Amygdala (tissue), 56 donors: ENCODE data around the gene OR51E2.

Experiments
- DNase-seq, 56 donors: peaks; one replicate each; lab custom pipeline; 2025; lab: John Stamatoyannopoulos, UW

The OR51E2 gene

GRCh38 chr11:4664786-4665185 lies 32.9 kb downstream of the OR51E2 start:
- DNase-seq: no peak

- DNase-seq: no peak
These were observed 33.5 kb downstream of the OR51E2 start for GRCh38 chr11:4664183-4664582.

- DNase-seq: no peak
These were observed 34.8 kb downstream of the OR51E2 start for GRCh38 chr11:4662876-4663275.

GRCh38 chr11:4658629-4659445 lies 38.8 kb downstream of the OR51E2 start:
- DNase-seq: no peak

GRCh38 chr11:4654635-4655369 lies 42.9 kb downstream of the OR51E2 start:
- no peak for DNase-seq

GRCh38 chr11:4647766-4648165 lies 49.9 kb downstream of the OR51E2 start:
- no peak for DNase-seq

- DNase-seq: no peak
These were observed 51.7 kb downstream of the OR51E2 start for GRCh38 chr11:4645974-4646373.

- no peak for DNase-seq
These were observed 53.4 kb downstream of the OR51E2 start for GRCh38 chr11:4644233-4644632.

- DNase-seq: no peak
These were observed 54.0 kb downstream of the OR51E2 start, which contains the start of gene OR51E1 for GRCh38 chr11:4643682-4644081. TSS of gene OR51E1 (plus strand) at chr11:4643982. CDS start at chr11:4652527, 8,545 bp downstream.

- DNase-seq: no peak
These were observed 54.6 kb downstream of the OR51E2 start for GRCh38 chr11:4643076-4643475.

GRCh38 chr11:4642043-4642442 lies 55.6 kb downstream of the OR51E2 start:
- DNase-seq: no peak

- DNase-seq: no peak
These were observed 56.2 kb downstream of the OR51E2 start for GRCh38 chr11:4641501-4641900.

GRCh38 chr11:4639931-4640330 lies 57.7 kb downstream of the OR51E2 start:
- DNase-seq: no peak

- DNase-seq: no peak
These were observed 60.0 kb downstream of the OR51E2 start for GRCh38 chr11:4637662-4638047.

- peak in 45 of 56 donors; percentile 5 to 72 (median 30) for DNase-seq
These were observed 60.5 kb downstream of the OR51E2 start, which contains the start of gene OR51D1 for GRCh38 chr11:4636962-4637661. TSS of gene OR51D1 (plus strand) at chr11:4637477. CDS start at chr11:4639791, 2,314 bp downstream.

GRCh38 chr11:4636136-4636535 lies 61.5 kb downstream of the OR51E2 start:
- DNase-seq: no peak
